ENCODE data around the gene KLC1. TPM values are rescaled to one million over a fixed set of nuclear protein-coding genes. Genes with fewer than 3 reads are reported as not detected.

Gene KLC1
- total and polyA plus RNA-seq, 2 of the 8 experiments (the other 6 are each of a cell fraction or from before 2014, with no cell fraction given): 84.6 to 134 TPM

- Histone ChIP-seq H2BK12ac (ENCODE audit: low read depth, low read length) (no peak overlapping the region), H3K4me3 (ENCODE audit: extremely low read depth in 1 of 4, insufficient read depth in 2 of 4, low read depth in 3 of 4, low read length in 4 of 4) (peak overlapping the region in 3 of 4 experiments; percentile 60 to 84 (median 70); a peak in 5 of 8 replicates), H3K56ac (replicated peaks; ENCODE audit: insufficient read length, low read depth, low read length) (no peak overlapping the region), H2AK5ac (ENCODE audit: low read depth, low read length) (no peak overlapping the region), H2BK5ac (ENCODE audit: low read depth, low read length) (no peak overlapping the region), H3K27me3 (replicated peaks in 1 of 4; ENCODE audit: control insufficient read depth in 3 of 4, extremely low read depth in 1 of 4, insufficient read depth in 3 of 4, low read length in 3 of 4) (no peaks in the 10 kb centered on the region), H2BK120ac (replicated peaks; ENCODE audit: low read depth, low read length) (no peak overlapping the region), H2BK15ac (ENCODE audit: low read length) (no peak overlapping the region), H2AFZ (ENCODE audit: low read length) (no peak overlapping the region), H2BK20ac (ENCODE audit: low read length) (no peak overlapping the region), H3K14ac (ENCODE audit: insufficient read length) (no peak overlapping the region), H3K9me3 (ENCODE audit: insufficient read depth in 2 of 2, low read depth in 1 of 2, low read length in 1 of 2) (no peaks in the 10 kb centered on the region), H4K91ac (replicated peaks; ENCODE audit: insufficient read length, low read length) (no peak overlapping the region), H3K18ac (ENCODE audit: extremely low read depth, low read length) (no peak overlapping the region), H4K8ac (ENCODE audit: extremely low read depth, insufficient read depth, low read length) (no peak overlapping the region), H3K4me2 (ENCODE audit: insufficient read depth in 1 of 2, low read depth in 2 of 2, low read length in 2 of 2) (peak overlapping the region; percentile 66 to 72), H3K79me1 (ENCODE audit: low read depth, low read length) (peaks cover 25% of the 10 kb centered on the region), H3K4me1 (replicated peaks in 1 of 4; ENCODE audit: control insufficient read depth in 3 of 4, insufficient read depth in 4 of 4, low read length in 3 of 4) (peaks cover 0 to 12% (median 5%) of the 10 kb centered on the region in 4 experiments; a peak in 6 of 7 replicates), H3K79me2 (ENCODE audit: control insufficient read depth in 1 of 2, insufficient read depth in 2 of 2, low read length in 2 of 2) (peaks cover 0 to 70% of the 10 kb centered on the region in 2 experiments; a peak in 3 of 4 replicates), H3K27ac (ENCODE audit: low read depth, low read length) (no peak overlapping the region), H4K5ac (ENCODE audit: insufficient read length, low read depth, low read length) (no peak overlapping the region), H3K23me2 (ENCODE audit: low read depth, low read length) (peaks cover 4% of the 10 kb centered on the region; the same call in 1 of the 2 replicates), H4K20me1 (replicated peaks in 1 of 2; ENCODE audit: control insufficient read depth in 1 of 2, insufficient read depth in 2 of 2, low read length in 2 of 2) (peaks cover 12 to 37% of the 10 kb centered on the region in 2 experiments), H3K36me3 (ENCODE audit: control insufficient read depth in 2 of 4, insufficient read depth in 4 of 4, low read length in 3 of 4) (peaks cover 0 to 4% (median 0%) of the 10 kb centered on the region in 4 experiments; a peak in 2 of 8 replicates), H3K4ac (replicated peaks; ENCODE audit: insufficient read length, low read depth, low read length) (no peak overlapping the region), H3K23ac (ENCODE audit: insufficient read length) (no peak overlapping the region), H3K9ac (replicated peaks in 1 of 4; ENCODE audit: extremely low read depth in 1 of 4, low read depth in 3 of 4, low read length in 3 of 4) (no peak overlapping the region)
- FAIRE-seq (no peak), DNase-seq (ENCODE audit: low read depth in 1 of 2, low spot score in 2 of 2) (no peak)
- ChIA-PET CTCF (ENCODE audit: partially characterized antibody) (interaction anchor here (0.6 to 2.5 kb wide), 2 partner anchors 19 to 799 kb away, joined by 3 to 9 read pairs; no protein-coding TSS in a partner anchor), POLR2A (ENCODE audit: partially characterized antibody) (interaction anchor here (1.5 to 1.7 kb wide), 3 partner anchors 8 to 11 kb away, joined by 4 to 11 read pairs (median 5); no protein-coding TSS in a partner anchor)
- 87% methylated on average over 17 of the region's 17 CpGs; no CpG with 5 or more reads in 1 of the 2 experiments for WGBS, 2 experiments (ENCODE audit: extremely low coverage in 1 of 2, insufficient coverage in 1 of 2, insufficient read length in 1 of 2, insufficient replicate concordance in 2 of 2, low coverage in 1 of 2, low lambda C conversion rate in 2 of 2, missing lambda C conversion rate in 1 of 2)
- TF ChIP-seq YY1 (IDR thresholded peaks at IDR 0.05; ENCODE audit: low read depth, low read length) (no peak), CBX5 (IDR thresholded peaks at IDR 0.05; ENCODE audit: low read depth, low read length) (no peak), MAFK (IDR thresholded peaks at IDR 0.05; ENCODE audit: low read depth, low read length) (no peak), NRF1 (IDR thresholded peaks at IDR 0.05; ENCODE audit: low read depth, low read length) (no peak), USF2 (IDR thresholded peaks at IDR 0.05; ENCODE audit: low read length) (no peak), SP4 (IDR thresholded peaks at IDR 0.05; ENCODE audit: low read length) (no peak), ATF3 (IDR thresholded peaks at IDR 0.05; ENCODE audit: insufficient read depth, low read depth, low read length) (no peak), E2F6 (IDR thresholded peaks at IDR 0.05) (no peak), SP2 (IDR thresholded peaks at IDR 0.05; ENCODE audit: low read length) (no peak), ASH2L (IDR thresholded peaks at IDR 0.05; ENCODE audit: low read length) (no peak), BRCA1 (IDR thresholded peaks at IDR 0.05; ENCODE audit: low read depth, low read length) (no peak), SP1 (IDR thresholded peaks at IDR 0.05; ENCODE audit: low read depth, low read length) (no peak)
Measured at GRCh38 chr14:103716899-103717411, 87.9 kb downstream of the KLC1 start.
